GM19240 (cell line): ENCODE measurements around the gene TMEM86B.

Source experiments
- DNase-seq: peaks from one replicate; pipeline ENCODE4 v3.0.0; 2011; ENCODE audit warnings: low spot score; ENCODE audit not compliant: insufficient read length

Gene TMEM86B

GRCh38 chr19:55228403-55229031 is at the start of gene TMEM86B:
Gene TMEM86B (minus strand): TSS chr19:55228763. CDS start chr19:55228741, 22 bp downstream.
- no peak for DNase-seq

GRCh38 chr19:55277494-55277893 is 48.9 kb upstream of the TMEM86B start:
- no peak for DNase-seq

GRCh38 chr19:55276720-55277430 is 48.3 kb upstream of the TMEM86B start:
- no peak for DNase-seq

GRCh38 chr19:55275851-55276719 is 47.5 kb upstream of the TMEM86B start:
- no peak for DNase-seq

GRCh38 chr19:55273978-55274707 is 45.6 kb upstream of the TMEM86B start:
- no peak for DNase-seq

GRCh38 chr19:55272142-55272541 is 43.6 kb upstream of the TMEM86B start:
- DNase-seq: no peak

- no peak for DNase-seq
Observed at GRCh38 chr19:55270172-55270942, 41.8 kb upstream of the TMEM86B start.

GRCh38 chr19:55269299-55269698 is 40.7 kb upstream of the TMEM86B start:
- no peak for DNase-seq

GRCh38 chr19:55266840-55267239 is 38.3 kb upstream of the TMEM86B start:
- DNase-seq: no peak

GRCh38 chr19:55266404-55266803 is 37.8 kb upstream of the TMEM86B start:
- no peak for DNase-seq

GRCh38 chr19:55265723-55266386 is 37.3 kb upstream of the TMEM86B start:
- no peak for DNase-seq

GRCh38 chr19:55265173-55265572 is 36.6 kb upstream of the TMEM86B start:
- DNase-seq: no peak

GRCh38 chr19:55264531-55264930 is 36.0 kb upstream of the TMEM86B start:
- DNase-seq: no peak

GRCh38 chr19:55262359-55262758 is 33.8 kb upstream of the TMEM86B start:
- DNase-seq: no peak

GRCh38 chr19:55261671-55262126 is 33.1 kb upstream of the TMEM86B start:
- no peak for DNase-seq

GRCh38 chr19:55259540-55260210 is 31.1 kb upstream of the TMEM86B start:
- DNase-seq: no peak

- peak; percentile 96 for DNase-seq
Observed at GRCh38 chr19:55258828-55259539, 30.4 kb upstream of the TMEM86B start, which contains the start of gene PPP6R1. Gene PPP6R1 (minus strand): TSS chr19:55259017. CDS start chr19:55247103, 11,914 bp downstream.

GRCh38 chr19:55258476-55258827 is 29.9 kb upstream of the TMEM86B start:
- no peak for DNase-seq
